Activated naive CD4-positive, alpha-beta T cell treated with anti-CD3 and anti-CD28 coated beads for 36 hours (primary cell): ENCODE results near the gene RFFL. TPM values are rescaled to one million over a fixed set of nuclear protein-coding genes. Genes with fewer than 3 reads are reported as not detected.

Experiments used
- CTCF ChIA-PET: fragments of 350-600 bp; sonication (Branson Sonifier 250); formaldehyde crosslinking; loops from one replicate; lab custom pipeline; 2021; ENCODE audit warnings: antibody characterized with exemption; lab: Charles Lee
- DNase-seq: peaks from one replicate; pipeline ENCODE4 v3.0.0-alpha.2; 2020
- H3K27ac Mint-ChIP-seq: one replicate; pipeline ENCODE4 v1.8.0; 2021; ENCODE audit warnings: mild to moderate bottlenecking, mixed read lengths
- H3K27me3 Mint-ChIP-seq: one replicate; pipeline ENCODE4 v1.8.0; 2021; ENCODE audit warnings: low read depth, mixed read lengths
- H3K36me3 Mint-ChIP-seq: one replicate; pipeline ENCODE4 v1.8.0; 2021; ENCODE audit warnings: low read depth, mixed read lengths
- H3K4me1 Mint-ChIP-seq: one replicate; pipeline ENCODE4 v1.8.0; 2021; ENCODE audit warnings: low read depth, mixed read lengths
- H3K4me3 Mint-ChIP-seq: one replicate; pipeline ENCODE4 v1.8.0; 2021; ENCODE audit warnings: mild to moderate bottlenecking, moderate library complexity, mixed read lengths
- H3K9me3 Mint-ChIP-seq: one replicate; pipeline ENCODE4 v1.8.0; 2021; ENCODE audit warnings: mixed read lengths
- intact Hi-C: fragments of 100-400 bp; cut with micrococcal nuclease; formaldehyde crosslinking; loops from one replicate; pipeline ENCODE4 v1.15.1; 2023
- total RNA-seq, 2 experiments: library from RNA; stranded (reverse); gene quantifications; one replicate each; pipeline ENCODE4 v1.2.3, GENCODE V29; 2021

The RFFL gene
- total RNA-seq, 2 experiments from 2014 or later, result 17.8 to 18.2 TPM

DNA sequence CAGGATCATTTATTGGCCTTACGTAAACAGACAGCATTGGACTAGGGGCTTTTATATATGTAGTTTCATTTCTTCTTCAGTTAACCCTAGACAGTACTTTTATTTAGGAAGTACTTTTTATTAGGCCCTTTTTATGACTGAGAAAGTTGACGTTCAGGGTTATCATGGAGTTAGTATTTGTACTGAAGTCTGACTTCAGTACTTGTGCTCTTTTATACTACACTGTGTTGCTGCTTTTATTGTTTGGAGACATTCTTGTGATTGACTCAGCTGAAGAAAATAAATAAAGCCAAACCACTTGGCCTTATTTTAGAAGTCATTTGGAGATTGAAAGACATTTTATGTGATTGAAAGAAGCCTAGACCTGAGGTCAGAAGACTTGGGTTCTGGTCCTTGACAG lies 76.3 kb downstream of the RFFL start:
- Mint-ChIP-seq H3K27me3 (no peaks in the 10 kb centered on the region), H3K4me3 (no peak overlapping the region), H3K9me3 (no peaks in the 10 kb centered on the region), H3K36me3 (peaks cover 37% of the 10 kb centered on the region), H3K27ac (no peak overlapping the region), H3K4me1 (peaks cover 25% of the 10 kb centered on the region)
- no peak for DNase-seq
- intact Hi-C loops, result loop anchor here (10.0 kb wide), 1 partner anchor 562 kb away; no protein-coding TSS in a partner anchor
- CTCF ChIA-PET, result no interaction called here

DNA sequence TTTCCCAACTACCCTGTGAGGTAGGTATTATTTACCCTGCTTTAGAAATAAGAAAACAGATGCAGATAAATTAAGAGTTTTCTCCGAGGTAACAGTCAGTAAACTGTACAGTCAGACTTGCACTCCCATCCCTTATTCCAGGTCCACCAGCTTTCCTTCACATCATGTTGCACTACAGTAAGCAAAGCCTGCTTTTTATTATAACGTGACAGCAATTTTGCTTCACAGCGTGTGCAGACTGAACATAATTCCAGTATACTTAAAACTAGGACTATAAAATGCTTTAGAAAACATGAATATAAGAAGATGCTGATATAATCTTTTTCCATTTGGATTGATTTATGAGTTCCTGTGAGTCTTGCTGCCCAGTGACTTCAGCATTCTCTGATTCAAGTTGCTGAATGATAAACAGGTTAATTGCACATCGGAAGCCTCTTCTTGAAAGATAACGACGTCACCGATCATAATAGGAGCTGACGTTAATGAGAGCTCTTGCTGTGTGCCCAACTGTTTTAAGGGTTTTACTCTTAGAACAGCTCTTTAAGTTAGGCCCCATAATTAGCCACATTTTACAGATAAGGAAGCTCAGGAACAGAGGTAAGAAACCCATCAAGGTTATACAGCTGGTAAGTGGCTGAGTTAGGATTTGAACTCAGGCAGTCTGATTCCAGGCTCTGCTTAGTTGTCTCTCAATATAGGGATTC lies 81.8 kb downstream of the RFFL start:
- no peak for DNase-seq
- H3K9me3 Mint-ChIP-seq, result no peaks in the 10 kb centered on the region
- intact Hi-C loops, result loop anchor here (1.0 to 10.0 kb wide), 5 partner anchors 65 to 557 kb away; partner anchors contain the start of gene RAD51D
- peaks cover 13% of the 10 kb centered on the region for H3K36me3 Mint-ChIP-seq
- peaks cover 43% of the 10 kb centered on the region for H3K4me1 Mint-ChIP-seq
- peak overlapping the region; percentile 91 for H3K27ac Mint-ChIP-seq
- peak overlapping the region; percentile 89 for H3K4me3 Mint-ChIP-seq
- no peaks in the 10 kb centered on the region for H3K27me3 Mint-ChIP-seq
- CTCF ChIA-PET, result interaction anchor here (0.7 to 2.6 kb wide), 6 partner anchors 9 to 137 kb away, joined by 3 to 18 read pairs (median 3); partner anchors contain the start of gene RAD51D

DNA sequence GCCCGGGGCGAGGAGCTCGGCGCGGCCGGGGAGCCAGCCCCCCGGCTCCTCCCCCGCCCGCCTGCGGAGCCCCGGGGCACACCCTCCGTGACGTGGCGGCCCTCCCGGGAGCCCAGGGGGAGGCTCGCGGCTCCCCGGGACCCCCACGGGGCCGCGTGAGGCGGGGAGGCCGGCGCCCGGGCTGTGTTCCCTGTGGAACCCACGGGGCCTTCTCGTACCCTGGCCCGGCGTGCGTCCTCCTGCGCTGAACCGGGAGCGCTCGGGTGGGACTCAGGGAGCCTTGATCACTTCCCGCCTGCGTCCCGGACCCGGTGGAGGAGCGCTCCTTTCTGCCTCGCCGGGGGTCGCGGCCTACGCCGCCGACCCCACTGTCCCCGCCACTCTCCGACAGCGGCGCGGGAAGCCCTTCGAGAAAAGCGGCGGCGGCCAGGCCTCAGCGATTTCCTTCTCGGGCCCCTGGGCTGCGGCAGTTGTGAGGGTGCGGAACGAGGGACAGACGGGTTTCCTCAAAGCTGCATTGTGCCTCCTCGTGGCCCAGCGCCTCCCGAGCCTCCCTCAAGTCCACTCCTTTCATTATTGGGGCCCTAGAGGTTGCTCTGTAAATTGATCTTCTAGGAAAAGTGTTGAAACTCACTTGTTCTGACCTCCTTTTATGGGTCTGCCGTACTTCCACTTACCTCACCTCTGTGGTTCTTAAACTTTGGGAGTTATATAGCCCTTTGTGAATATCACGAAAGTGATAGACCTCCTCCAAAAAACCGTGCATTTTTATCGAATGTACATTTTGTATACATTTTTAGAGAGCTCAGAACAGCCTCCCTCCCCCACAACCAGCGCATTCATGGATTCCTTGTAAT lies 82.6 kb downstream of the RFFL start:
- Mint-ChIP-seq H3K4me1 (peaks cover 43% of the 10 kb centered on the region), H3K9me3 (no peaks in the 10 kb centered on the region), H3K4me3 (peak overlapping the region; percentile 95), H3K27ac (peak overlapping the region; percentile 91), H3K27me3 (no peaks in the 10 kb centered on the region), H3K36me3 (peaks cover 7% of the 10 kb centered on the region)
- CTCF ChIA-PET, result interaction anchor here (1.2 to 2.6 kb wide), 5 partner anchors 10 to 138 kb away, joined by 3 to 18 read pairs (median 3); partner anchors contain the start of gene RAD51D
- DNase-seq, result peak; percentile 72
- intact Hi-C loops, result loop anchor here (1.0 to 10.0 kb wide), 8 partner anchors 20 to 556 kb away; partner anchors contain the start of genes CCT6B, RAD51D and ZNF830

DNA sequence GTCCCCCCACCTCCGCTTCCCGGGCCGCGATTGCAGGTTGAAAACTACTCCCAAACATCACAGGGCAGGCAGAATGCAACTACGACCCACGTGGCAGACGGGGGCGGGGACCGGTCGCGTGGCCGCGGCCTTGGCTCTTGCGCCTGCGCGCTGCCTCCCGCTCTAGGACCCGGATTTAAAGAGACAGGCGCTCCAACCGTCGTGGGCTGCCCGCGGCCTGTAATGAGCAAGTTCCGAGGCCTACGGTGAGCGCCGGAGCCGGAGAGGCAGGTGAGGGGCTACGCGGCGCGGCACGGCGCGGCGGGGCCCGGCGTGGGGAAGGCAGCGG lies 83.2 kb downstream of the RFFL start, which contains the start of gene LIG3:
Gene LIG3, plus strand, starts transcription at position 160 of the 328 bp plus-strand sequence. CDS start 2,494 bp downstream, outside the sequence.
- Mint-ChIP-seq H3K36me3 (peaks cover 7% of the 10 kb centered on the region), H3K4me1 (peaks cover 43% of the 10 kb centered on the region), H3K9me3 (no peaks in the 10 kb centered on the region), H3K27ac (peak within 1 kb of the TSS; percentile 97), H3K4me3 (peak within 1 kb of the TSS; percentile 95), H3K27me3 (no peaks in the 10 kb centered on the region)
- peak; percentile 96 for DNase-seq
- intact Hi-C loops, result loop anchor here (1.0 to 10.0 kb wide), 7 partner anchors 19 to 556 kb away; partner anchors contain the start of genes CCT6B and ZNF830
- CTCF ChIA-PET, result interaction anchor here (1.2 to 1.4 kb wide), 2 partner anchors 110 to 133 kb away, joined by 3 to 6 read pairs; no protein-coding TSS in a partner anchor

DNA sequence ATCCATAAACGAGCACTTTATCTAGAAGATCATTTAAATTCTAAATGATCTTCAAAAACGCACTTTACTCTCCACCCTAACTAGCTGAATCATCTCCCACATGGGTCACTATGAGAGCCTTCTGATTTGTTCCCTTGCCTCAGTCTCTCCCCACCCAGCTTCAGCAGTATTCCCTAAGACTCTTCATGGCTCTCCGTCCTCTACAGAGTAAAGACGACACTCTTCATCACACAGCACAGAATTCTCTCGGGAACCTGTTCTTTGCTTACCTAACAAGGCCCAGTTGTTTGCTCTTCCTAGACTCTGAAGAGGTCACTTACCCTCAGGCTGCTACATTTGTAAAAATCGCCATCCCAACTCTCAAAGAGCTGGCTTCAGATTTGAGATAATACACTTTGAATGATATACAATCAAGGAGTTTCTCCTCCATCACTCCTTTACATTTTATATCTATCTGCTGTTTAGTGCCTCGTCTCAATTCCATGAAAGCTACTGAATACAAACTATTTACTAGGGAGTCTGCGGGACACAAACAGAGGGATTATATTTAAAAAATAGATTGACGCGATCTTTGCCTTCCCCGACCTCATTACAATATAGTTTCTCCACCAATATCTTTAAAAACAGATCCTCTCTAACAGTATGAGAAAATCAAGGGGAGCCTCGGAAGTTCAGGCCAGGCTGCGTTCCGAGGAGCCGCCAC lies 83.7 kb downstream of the RFFL start:
- CTCF ChIA-PET, result interaction anchor here (0.6 to 1.4 kb wide), 3 partner anchors 16 to 133 kb away, joined by 3 to 6 read pairs (median 5); no protein-coding TSS in a partner anchor
- Mint-ChIP-seq H3K27ac (peak overlapping the region; percentile 97), H3K4me3 (peak overlapping the region; percentile 95), H3K4me1 (peaks cover 40% of the 10 kb centered on the region), H3K9me3 (no peaks in the 10 kb centered on the region), H3K36me3 (peaks cover 7% of the 10 kb centered on the region), H3K27me3 (no peaks in the 10 kb centered on the region)
- intact Hi-C loops, result loop anchor here (1.0 to 10.0 kb wide), 7 partner anchors 18 to 555 kb away; partner anchors contain the start of genes CCT6B and ZNF830
- no peak for DNase-seq

DNA sequence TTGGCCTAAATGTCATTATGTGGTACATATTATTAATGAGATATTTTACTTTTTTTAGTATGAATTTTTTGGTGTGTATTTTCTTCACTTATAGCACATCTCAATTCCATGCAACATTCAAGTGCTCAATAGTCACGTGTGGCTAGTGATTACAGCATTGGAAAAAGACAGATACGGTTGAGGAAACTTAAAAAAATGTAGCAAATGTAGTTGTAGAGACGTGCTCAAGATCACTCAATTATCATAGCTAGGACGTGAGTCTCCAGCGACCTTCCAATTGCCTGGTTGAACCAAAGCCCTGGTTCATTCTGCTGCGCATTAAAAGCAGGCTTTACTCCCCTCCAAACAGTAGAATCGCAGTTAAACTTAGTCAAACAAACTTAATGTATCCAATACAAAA lies 84.4 kb downstream of the RFFL start:
- Mint-ChIP-seq H3K4me3 (peak overlapping the region; percentile 95), H3K36me3 (peaks cover 7% of the 10 kb centered on the region), H3K4me1 (peaks cover 35% of the 10 kb centered on the region), H3K27ac (no peak overlapping the region), H3K9me3 (no peaks in the 10 kb centered on the region), H3K27me3 (no peaks in the 10 kb centered on the region)
- intact Hi-C loops, result no loop called here
- DNase-seq, result no peak
- CTCF ChIA-PET, result interaction anchor here (0.6 to 1.2 kb wide), 4 partner anchors 11 to 392 kb away, joined by 3 to 5 read pairs (median 3); no protein-coding TSS in a partner anchor

DNA sequence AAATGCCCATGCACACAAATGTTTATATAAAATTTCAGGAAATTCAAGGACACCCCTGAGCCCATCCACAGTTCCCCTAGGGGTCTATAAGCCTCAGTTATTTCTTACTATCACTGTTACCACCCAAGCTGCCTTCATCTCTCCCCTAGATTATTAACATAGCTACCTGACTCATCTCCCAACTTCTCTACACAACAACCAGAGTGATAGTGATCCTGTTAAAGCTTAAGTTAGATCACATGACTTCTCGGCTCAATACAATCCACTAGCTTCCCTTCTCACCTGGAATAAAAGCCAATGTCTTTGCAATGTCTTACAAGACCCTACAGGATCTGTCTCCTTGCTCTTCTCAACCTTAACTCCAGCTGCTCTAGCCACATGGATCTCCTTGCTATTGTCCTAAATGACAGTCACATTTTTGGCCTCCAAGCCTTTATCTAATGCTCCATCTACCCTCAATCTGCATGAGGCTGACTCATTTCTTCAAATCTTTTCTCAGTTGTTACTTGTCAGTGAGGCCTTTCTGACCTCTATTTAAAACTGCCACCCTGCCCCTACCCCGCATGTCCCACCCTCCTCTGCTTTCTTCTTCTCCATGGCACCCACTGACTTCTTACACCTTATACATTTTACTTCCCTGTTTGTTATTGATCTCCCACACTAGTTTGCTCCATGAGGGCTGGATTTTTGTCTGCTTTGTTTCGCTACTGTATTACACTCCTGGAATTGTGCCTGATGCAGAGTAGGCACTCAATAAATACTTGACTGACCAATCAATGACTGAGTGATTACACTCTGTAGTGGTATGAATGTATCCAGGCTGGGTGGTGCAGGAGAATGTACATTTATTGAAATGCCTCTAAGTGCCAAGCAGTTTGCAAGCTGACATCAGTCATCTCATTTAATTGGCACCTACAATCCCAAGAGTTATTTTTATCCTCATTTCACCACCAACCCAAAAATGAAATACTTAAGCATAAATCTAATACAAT lies 88.4 kb downstream of the RFFL start:
- Mint-ChIP-seq H3K27me3 (no peaks in the 10 kb centered on the region), H3K4me1 (peaks cover 8% of the 10 kb centered on the region), H3K4me3 (no peak overlapping the region), H3K36me3 (no peaks in the 10 kb centered on the region), H3K9me3 (no peaks in the 10 kb centered on the region), H3K27ac (no peak overlapping the region)
- no peak for DNase-seq
- CTCF ChIA-PET, result interaction anchor here (0.9 kb wide), 1 partner anchor 123 kb away, joined by 4 read pairs; no protein-coding TSS in a partner anchor
- intact Hi-C loops, result no loop called here

DNA sequence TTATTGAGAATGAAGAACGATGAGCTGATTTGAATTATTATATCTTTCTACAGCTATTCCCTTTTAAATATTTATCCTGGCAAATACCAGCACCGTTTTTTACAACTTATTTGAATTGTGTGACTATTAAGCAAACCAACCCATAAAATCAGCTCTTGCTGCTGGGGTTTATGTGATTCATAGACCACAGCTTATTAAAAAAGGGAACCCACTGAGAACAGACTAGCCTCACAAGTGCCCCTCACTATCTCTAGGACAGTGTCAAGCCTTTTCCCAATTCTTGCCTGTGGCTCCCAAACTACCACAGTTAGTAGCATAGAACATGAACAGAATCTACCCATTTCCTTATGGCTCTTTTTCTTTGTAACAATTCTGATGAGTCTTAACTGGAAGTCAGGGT lies 89.3 kb downstream of the RFFL start:
- Mint-ChIP-seq H3K4me3 (no peak overlapping the region), H3K4me1 (peaks cover 1% of the 10 kb centered on the region), H3K9me3 (no peaks in the 10 kb centered on the region), H3K27ac (no peak overlapping the region), H3K36me3 (peaks cover 2% of the 10 kb centered on the region), H3K27me3 (no peaks in the 10 kb centered on the region)
- DNase-seq, result no peak
- intact Hi-C loops, result no loop called here
- CTCF ChIA-PET, result interaction anchor here (0.9 kb wide), 1 partner anchor 122 kb away, joined by 4 read pairs; no protein-coding TSS in a partner anchor

DNA sequence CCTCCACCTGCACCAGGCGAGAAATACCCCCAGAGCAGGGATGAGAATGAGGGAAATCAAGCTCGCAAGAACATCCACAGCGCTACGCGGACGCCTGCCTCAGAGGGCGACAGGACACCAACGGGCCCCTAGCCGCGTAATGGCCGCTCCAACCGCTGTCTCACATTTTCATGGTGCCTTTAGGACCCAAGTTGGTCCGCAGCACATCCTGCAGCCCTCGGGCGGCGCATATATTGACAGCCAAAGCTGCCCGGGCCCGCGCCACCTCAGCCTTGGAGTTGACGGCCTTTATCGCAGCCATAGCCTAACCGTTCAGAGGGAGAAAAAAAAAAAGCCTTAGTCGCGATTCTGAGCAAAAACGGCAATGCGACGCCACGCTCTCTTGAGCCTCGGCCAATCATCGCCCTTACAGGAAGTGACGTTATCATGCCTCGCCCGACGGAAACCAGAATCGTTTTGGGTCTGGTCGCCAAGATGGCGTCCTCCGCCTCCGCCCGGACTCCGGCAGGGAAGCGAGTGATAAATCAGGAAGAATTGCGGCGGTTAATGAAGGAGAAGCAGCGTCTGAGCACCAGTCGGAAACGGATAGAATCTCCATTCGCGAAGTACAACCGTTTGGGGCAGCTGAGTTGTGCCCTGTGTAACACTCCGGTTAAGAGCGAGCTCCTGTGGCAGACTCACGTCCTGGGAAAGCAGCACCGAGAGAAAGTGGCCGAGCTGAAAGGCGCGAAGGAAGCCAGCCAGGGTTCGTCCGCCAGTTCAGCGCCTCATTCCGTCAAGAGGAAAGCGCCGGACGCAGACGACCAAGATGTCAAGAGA lies 102.2 kb downstream of the RFFL start, which contains the start of the genes CCT6B and ZNF830:
Gene CCT6B, minus strand, starts transcription at position 368 of the 819 bp plus-strand sequence. Its CDS starts 67 bp downstream, at position 301.
Gene ZNF830, plus strand, starts transcription at position 448 of the 819 bp plus-strand sequence. Its CDS starts 27 bp downstream, at position 475.
- Mint-ChIP-seq H3K36me3 (peaks cover 13% of the 10 kb centered on the region), H3K27me3 (no peaks in the 10 kb centered on the region), H3K4me3 (peak within 1 kb of the TSS; percentile 99), H3K9me3 (no peaks in the 10 kb centered on the region), H3K27ac (peak within 1 kb of the TSS; percentile 98), H3K4me1 (peaks cover 22% of the 10 kb centered on the region)
- intact Hi-C loops, result loop anchor here (1.0 to 5.0 kb wide), 3 partner anchors 19 to 846 kb away; partner anchors contain the start of genes LIG3 and TAF15
- peak; percentile 97 for DNase-seq
- CTCF ChIA-PET, result interaction anchor here (0.6 kb wide), 1 partner anchor 73 kb away, joined by 3 read pairs; no protein-coding TSS in a partner anchor

DNA sequence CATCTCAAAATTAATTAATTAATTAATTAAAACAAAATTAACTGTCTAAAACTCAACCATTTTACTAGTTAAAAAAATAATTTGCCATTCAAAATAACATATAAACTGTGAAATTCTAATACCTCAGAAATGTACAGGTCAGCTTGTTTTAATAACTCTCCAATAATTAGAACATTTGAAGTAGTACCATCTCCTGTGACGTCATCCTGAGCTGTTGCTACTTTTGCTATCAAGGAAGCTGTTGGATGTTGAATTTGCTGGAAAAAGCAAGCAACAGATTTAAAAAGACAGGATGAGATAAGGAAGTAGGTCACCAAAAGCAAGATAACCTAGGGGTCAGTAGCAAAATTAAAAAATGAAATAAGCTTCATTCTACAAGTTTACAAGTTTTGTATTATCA lies 105.1 kb downstream of the RFFL start:
- Mint-ChIP-seq H3K4me3 (no peak overlapping the region), H3K4me1 (peaks cover 14% of the 10 kb centered on the region), H3K9me3 (no peaks in the 10 kb centered on the region), H3K27ac (no peak overlapping the region), H3K36me3 (peaks cover 6% of the 10 kb centered on the region), H3K27me3 (no peaks in the 10 kb centered on the region)
- DNase-seq, result no peak
- CTCF ChIA-PET, result interaction anchor here (1.2 kb wide), 1 partner anchor 10 kb away, joined by 3 read pairs; no protein-coding TSS in a partner anchor
- intact Hi-C loops, result no loop called here
